Mesendoderm (in vitro differentiated cells): ENCODE data around the gene SH3GL3.

Experiments used
- DNase-seq: peaks from one replicate; pipeline ENCODE4 v3.0.0; 2013
- H2AK5ac ChIP-seq: 2 replicates; pipeline ENCODE4 v1.6.1; 2013; ENCODE audit warnings: low read length, inconsistent platforms
- H2BK120ac ChIP-seq: 2 replicates; pipeline ENCODE4 v1.6.1; 2013; ENCODE audit warnings: low read depth, mild to moderate bottlenecking, low read length, moderate library complexity, mixed read lengths
- H2BK15ac ChIP-seq: replicated peaks from 2 replicates; pipeline ENCODE4 v1.6.1; 2013; ENCODE audit warnings: low read depth, mild to moderate bottlenecking, moderate library complexity
- H2BK5ac ChIP-seq: 2 replicates; pipeline ENCODE4 v1.6.1; 2013; ENCODE audit warnings: low read length, inconsistent platforms
- H3K18ac ChIP-seq: 2 replicates; pipeline ENCODE4 v1.6.1; 2013; ENCODE audit warnings: mild to moderate bottlenecking, low read length, mixed read lengths
- H3K23ac ChIP-seq: one replicate; pipeline ENCODE4 v1.6.1; 2013; ENCODE audit warnings: low read length
- H3K27ac ChIP-seq: 2 replicates; pipeline ENCODE4 v1.5.1; 2013; ENCODE audit warnings: low read depth, mild to moderate bottlenecking, inconsistent platforms, low read length, moderate library complexity
- H3K27me3 ChIP-seq: 2 replicates; pipeline ENCODE4 v1.6.1; 2013; ENCODE audit warnings: low read length, control low read depth, mild to moderate bottlenecking, inconsistent platforms; ENCODE audit not compliant: insufficient read depth, poor library complexity
- H3K36me3 ChIP-seq: 2 replicates; pipeline ENCODE4 v1.6.1; 2013; ENCODE audit warnings: low read length, inconsistent platforms; ENCODE audit not compliant: control insufficient read depth, insufficient read depth
- H3K4ac ChIP-seq: one replicate; pipeline ENCODE4 v1.6.1; 2013; ENCODE audit warnings: low read depth, mild to moderate bottlenecking, low read length, moderate library complexity
- H3K4me1 ChIP-seq: 2 replicates; pipeline ENCODE4 v1.6.1; 2013; ENCODE audit warnings: low read depth, low read length, inconsistent platforms; ENCODE audit not compliant: control insufficient read depth
- H3K4me2 ChIP-seq: 2 replicates; pipeline ENCODE4 v1.6.1; 2013; ENCODE audit warnings: low read length
- H3K4me3 ChIP-seq: 2 replicates; pipeline ENCODE4 v1.5.1; 2013; ENCODE audit warnings: mild to moderate bottlenecking, low read length
- H3K56ac ChIP-seq: one replicate; pipeline ENCODE4 v1.6.1; 2013; ENCODE audit warnings: low read length
- H3K79me1 ChIP-seq: 2 replicates; pipeline ENCODE4 v1.6.1; 2013; ENCODE audit warnings: low read length, inconsistent platforms
- H3K79me2 ChIP-seq: 2 replicates; pipeline ENCODE4 v1.6.1; 2013; ENCODE audit warnings: mild to moderate bottlenecking, low read length; ENCODE audit not compliant: control insufficient read depth, insufficient read depth
- H3K9ac ChIP-seq: 2 replicates; pipeline ENCODE4 v1.6.1; 2013; ENCODE audit warnings: low read length, inconsistent platforms
- H4K5ac ChIP-seq: one replicate; pipeline ENCODE4 v1.6.1; 2013; ENCODE audit warnings: low read length
- H4K8ac ChIP-seq: one replicate; pipeline ENCODE4 v1.6.1; 2013; ENCODE audit warnings: low read depth, mild to moderate bottlenecking, control low read depth, low read length, moderate library complexity
- WGBS: extraction: QIAGEN DNeasy Blood & Tissue Kit; methylation state at CpG from one replicate; pipeline ENCODE4 v1.1.7; 2013; ENCODE audit warnings: low lambda C conversion rate, missing lambda C conversion rate; ENCODE audit not compliant: insufficient coverage; ENCODE audit errors: extremely low coverage; 5-methylcytosine and 5-hydroxymethylcytosine counted together

SH3GL3 gene

DNA sequence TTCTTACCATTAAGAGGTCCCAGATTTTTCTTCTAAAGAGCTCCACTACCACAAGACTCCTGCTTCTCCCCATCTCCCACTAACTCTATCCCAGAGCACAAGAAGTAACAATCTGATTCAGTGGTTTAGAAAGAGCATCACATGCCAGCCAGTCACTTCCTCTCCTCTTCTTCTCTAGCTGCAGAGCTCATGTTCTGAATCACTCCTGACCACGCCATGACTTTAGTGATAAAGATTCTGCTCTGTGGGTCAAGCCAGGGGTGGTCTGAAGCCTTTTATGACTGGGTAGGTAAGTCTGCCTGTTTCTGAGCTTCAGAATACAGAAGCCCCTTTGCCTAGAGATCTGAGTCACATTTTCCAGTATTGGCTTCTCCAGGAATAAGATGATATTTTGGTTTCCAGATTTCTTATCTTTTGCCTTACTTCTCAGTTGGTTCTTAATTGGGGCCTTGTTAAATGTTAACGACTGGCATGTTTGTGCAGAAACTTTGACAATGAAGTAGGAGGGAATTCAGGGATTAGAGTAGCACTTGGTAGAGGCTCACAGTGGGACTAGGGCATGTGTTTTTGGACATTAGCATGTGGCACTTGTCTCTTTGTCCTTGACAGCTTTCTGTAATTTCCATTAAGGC, 179.1 kb downstream of the SH3GL3 start:
- Histone ChIP-seq H3K27me3 (no peaks in the 10 kb centered on the region), H4K5ac (no peak overlapping the region)

DNA sequence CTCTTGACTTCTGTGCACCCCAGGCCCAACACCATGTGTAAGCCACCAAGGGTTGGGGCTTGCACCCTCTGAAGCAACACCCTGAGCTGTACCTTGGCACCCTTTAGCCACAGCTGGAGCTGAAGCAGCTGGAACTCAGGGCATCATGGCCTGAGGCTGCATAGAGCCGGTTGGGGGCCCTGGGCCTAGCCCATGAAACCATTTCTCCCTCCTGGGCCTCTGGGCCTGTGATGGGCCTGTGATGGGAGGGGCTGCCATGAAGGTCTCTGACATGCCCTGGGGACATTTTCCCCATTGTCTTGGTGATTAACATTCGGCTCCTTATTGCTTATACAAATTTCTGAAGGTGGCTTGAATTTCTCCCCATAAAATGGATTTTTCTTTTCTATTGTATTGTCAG, 184.4 kb downstream of the SH3GL3 start:
- WGBS: no CpG with 5 or more reads among the region's 2 CpGs
- no peak overlapping the region for H3K23ac ChIP-seq
- no peak overlapping the region for H4K5ac ChIP-seq
- H4K8ac ChIP-seq: no peak overlapping the region
- no peaks in the 10 kb centered on the region for H3K79me1 ChIP-seq
- no peaks in the 10 kb centered on the region for H3K79me2 ChIP-seq
- no peak overlapping the region for H3K18ac ChIP-seq
- H3K27ac ChIP-seq: no peak overlapping the region
- no peak overlapping the region for H3K9ac ChIP-seq
- H3K4me3 ChIP-seq: no peak overlapping the region
- no peak overlapping the region for H3K56ac ChIP-seq
- H3K4me2 ChIP-seq: no peak overlapping the region
- H2BK120ac ChIP-seq: no peak overlapping the region
- no peaks in the 10 kb centered on the region for H3K36me3 ChIP-seq
- H3K4ac ChIP-seq: no peak overlapping the region
- H2BK5ac ChIP-seq: no peak overlapping the region
- no peaks in the 10 kb centered on the region for H3K27me3 ChIP-seq
- no peaks in the 10 kb centered on the region for H3K4me1 ChIP-seq
- no peak overlapping the region for H2AK5ac ChIP-seq
- H2BK15ac ChIP-seq: no peak overlapping the region
- no peak for DNase-seq

More for the DNA sequence above, 179.1 kb downstream of the SH3GL3 start:
- H2BK120ac ChIP-seq: no peak overlapping the region
- H3K4me3 ChIP-seq: no peak overlapping the region
- DNase-seq: peak; percentile 71
- WGBS: no CpG with 5 or more reads among the region's 2 CpGs
- H3K79me2 ChIP-seq: no peaks in the 10 kb centered on the region
- no peak overlapping the region for H3K4me2 ChIP-seq
- H3K36me3 ChIP-seq: no peaks in the 10 kb centered on the region
- no peak overlapping the region for H3K18ac ChIP-seq
- no peaks in the 10 kb centered on the region for H3K4me1 ChIP-seq
- H3K4ac ChIP-seq: no peak overlapping the region
- no peak overlapping the region for H2BK15ac ChIP-seq
- no peak overlapping the region for H3K27ac ChIP-seq
- no peaks in the 10 kb centered on the region for H3K79me1 ChIP-seq
- H2AK5ac ChIP-seq: no peak overlapping the region
- no peak overlapping the region for H3K23ac ChIP-seq
- H3K9ac ChIP-seq: no peak overlapping the region
- H2BK5ac ChIP-seq: no peak overlapping the region
- H3K56ac ChIP-seq: no peak overlapping the region
- no peak overlapping the region for H4K8ac ChIP-seq

DNA sequence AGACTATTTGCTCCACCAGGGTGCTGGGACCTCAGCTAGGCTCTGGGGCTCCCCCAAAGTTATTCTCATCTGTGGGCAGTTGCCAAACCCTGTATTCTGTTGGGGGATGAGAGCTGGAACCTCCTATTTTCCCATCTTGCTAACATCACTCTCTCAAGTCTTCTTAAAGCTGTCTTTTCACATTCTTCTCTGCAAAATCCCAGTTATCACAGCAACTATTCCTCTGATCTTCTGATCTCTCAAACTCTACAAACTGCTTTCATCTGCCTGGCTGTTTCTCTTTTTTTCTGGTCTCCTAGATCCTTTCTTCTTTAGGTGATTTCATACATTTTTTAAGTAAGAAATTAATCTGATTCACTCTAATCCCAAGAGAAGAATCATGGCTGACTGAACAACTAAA, 196.1 kb downstream of the SH3GL3 start:
- Histone ChIP-seq H3K23ac (no peak overlapping the region), H3K4me3 (no peak overlapping the region), H3K56ac (no peak overlapping the region), H3K27ac (no peak overlapping the region), H4K5ac (no peak overlapping the region), H3K18ac (no peak overlapping the region), H4K8ac (no peak overlapping the region), H3K4me2 (no peak overlapping the region), H3K36me3 (no peaks in the 10 kb centered on the region), H3K79me2 (no peaks in the 10 kb centered on the region), H2BK120ac (no peak overlapping the region), H2BK15ac (no peak overlapping the region), H2AK5ac (no peak overlapping the region), H2BK5ac (no peak overlapping the region), H3K79me1 (no peaks in the 10 kb centered on the region), H3K27me3 (no peaks in the 10 kb centered on the region), H3K4ac (no peak overlapping the region), H3K9ac (no peak overlapping the region), H3K4me1 (no peaks in the 10 kb centered on the region)
- no peak for DNase-seq

DNA sequence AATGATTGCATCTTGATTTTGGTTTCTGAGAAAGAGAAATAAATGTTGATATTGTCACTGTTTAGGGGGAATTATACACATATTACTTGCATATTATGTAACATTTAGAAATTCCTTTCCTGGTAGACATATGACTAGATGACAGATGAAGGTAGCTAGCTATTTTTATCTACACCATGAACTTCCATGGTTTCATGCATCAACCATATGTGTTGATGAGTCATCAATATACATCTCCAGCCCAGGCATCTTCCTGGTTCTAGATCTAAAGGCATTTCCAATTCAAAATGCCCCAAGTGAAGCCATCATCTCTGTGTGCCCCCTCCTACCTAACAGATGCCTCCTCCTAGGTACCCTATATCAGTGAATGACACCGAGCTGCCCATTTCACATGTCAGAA, 197.3 kb downstream of the SH3GL3 start:
- Histone ChIP-seq H3K4me3 (no peak overlapping the region), H3K56ac (no peak overlapping the region), H4K5ac (no peak overlapping the region), H3K4me1 (no peaks in the 10 kb centered on the region), H2AK5ac (no peak overlapping the region), H2BK15ac (no peak overlapping the region), H2BK120ac (no peak overlapping the region), H2BK5ac (no peak overlapping the region), H4K8ac (no peak overlapping the region), H3K4ac (no peak overlapping the region), H3K79me1 (no peaks in the 10 kb centered on the region), H3K27me3 (no peaks in the 10 kb centered on the region), H3K36me3 (no peaks in the 10 kb centered on the region), H3K79me2 (no peaks in the 10 kb centered on the region), H3K9ac (no peak overlapping the region), H3K27ac (no peak overlapping the region), H3K4me2 (no peak overlapping the region), H3K23ac (no peak overlapping the region), H3K18ac (no peak overlapping the region)
- no peak for DNase-seq
- WGBS: no CpG with 5 or more reads among the region's 1 CpG

DNA sequence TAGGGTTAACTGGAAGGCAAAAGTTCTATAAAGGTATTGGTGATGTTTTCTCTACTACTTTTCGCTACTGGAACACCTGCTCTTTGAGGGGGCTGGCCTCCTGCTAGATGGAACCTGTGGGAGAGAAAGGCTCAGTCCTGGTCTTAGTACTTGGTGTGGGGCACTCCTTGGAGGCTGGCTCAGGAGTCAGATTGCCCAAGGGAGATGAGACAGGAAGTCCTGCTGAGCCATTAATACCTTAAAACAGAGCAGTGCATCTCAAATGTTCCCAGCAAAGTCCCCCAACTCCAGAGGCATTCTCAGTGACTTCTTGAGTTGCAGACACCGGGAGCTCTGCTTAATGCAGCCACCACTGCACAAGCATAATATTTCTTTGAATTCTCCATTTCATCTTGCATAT, 203.7 kb downstream of the SH3GL3 start:
- Histone ChIP-seq H2BK120ac (no peak overlapping the region), H3K79me1 (no peaks in the 10 kb centered on the region), H3K23ac (no peak overlapping the region), H2BK15ac (no peak overlapping the region), H3K79me2 (no peaks in the 10 kb centered on the region), H3K36me3 (no peaks in the 10 kb centered on the region), H4K5ac (no peak overlapping the region), H2AK5ac (no peak overlapping the region), H3K4me2 (no peak overlapping the region), H3K9ac (no peak overlapping the region), H4K8ac (no peak overlapping the region), H3K4me3 (no peak overlapping the region), H3K18ac (no peak overlapping the region), H3K4ac (no peak overlapping the region), H3K4me1 (peaks cover 2% of the 10 kb centered on the region), H3K27ac (no peak overlapping the region), H3K56ac (no peak overlapping the region), H3K27me3 (peaks cover 4% of the 10 kb centered on the region), H2BK5ac (no peak overlapping the region)
- WGBS: no CpG with 5 or more reads among the region's 2 CpGs
- peak; percentile 27 for DNase-seq

DNA sequence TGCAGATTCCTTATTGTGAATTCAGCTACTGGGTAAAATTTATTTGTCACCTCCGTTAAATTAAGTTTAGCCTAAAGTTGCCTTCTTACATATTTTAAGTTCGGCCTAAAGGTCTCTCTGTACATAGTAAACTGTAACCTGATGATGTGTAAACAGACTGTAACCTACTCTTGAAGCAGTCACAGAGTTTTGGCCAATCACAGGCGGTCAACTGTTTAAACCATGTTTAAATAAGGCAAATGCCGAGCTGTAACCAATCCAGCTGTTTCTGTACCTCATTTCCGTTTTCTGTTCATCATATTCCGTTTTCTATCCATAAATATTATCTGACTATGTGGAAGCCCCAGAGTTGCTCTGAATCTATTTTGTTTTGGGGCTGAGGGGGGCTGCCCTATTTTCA, 204.4 kb downstream of the SH3GL3 start:
- Histone ChIP-seq H3K23ac (no peak overlapping the region), H3K56ac (no peak overlapping the region), H3K4me2 (no peak overlapping the region), H2AK5ac (no peak overlapping the region), H3K27me3 (peaks cover 4% of the 10 kb centered on the region), H4K8ac (no peak overlapping the region), H2BK5ac (no peak overlapping the region), H3K4ac (no peak overlapping the region), H3K79me2 (no peaks in the 10 kb centered on the region), H3K27ac (no peak overlapping the region), H2BK15ac (no peak overlapping the region), H3K18ac (no peak overlapping the region), H3K79me1 (no peaks in the 10 kb centered on the region), H3K4me1 (peaks cover 2% of the 10 kb centered on the region), H3K36me3 (no peaks in the 10 kb centered on the region), H4K5ac (no peak overlapping the region), H3K4me3 (no peak overlapping the region), H3K9ac (no peak overlapping the region), H2BK120ac (no peak overlapping the region)
- DNase-seq: no peak
- no CpG with 5 or more reads among the region's 6 CpGs for WGBS
